HG03103 (cell line): Measurements from ENCODE around the gene CDH3.
"Not testable (repeated sequence)": the region's sequence is repeated elsewhere in the genome, so short reads cannot be mapped to it uniquely, and the experiment has no call there.

Experiments
- ATAC-seq: cut with Tn5 transposase; IDR thresholded peaks from one replicate; pipeline ENCODE4 v1.9.1; 2021; ENCODE audit warnings: low read depth; ENCODE audit not compliant: unreplicated experiment

CDH3 gene

GRCh38 chr16:68698091-68698490 lies 53.0 kb downstream of the CDH3 start:
- ATAC-seq: no peak

- no peak for ATAC-seq
Observed at GRCh38 chr16:68700120-68700519, 55.0 kb downstream of the CDH3 start.

- no peak for ATAC-seq
Observed at GRCh38 chr16:68700831-68701230, 55.7 kb downstream of the CDH3 start.

- no peak for ATAC-seq
Observed at GRCh38 chr16:68704232-68704867, 59.2 kb downstream of the CDH3 start.

- ATAC-seq: no peak
Observed at GRCh38 chr16:68707340-68708152, 62.4 kb downstream of the CDH3 start.

GRCh38 chr16:68710211-68710610 lies 65.1 kb downstream of the CDH3 start:
- ATAC-seq: no peak

GRCh38 chr16:68711421-68712139 lies 66.5 kb downstream of the CDH3 start:
- no peak for ATAC-seq

GRCh38 chr16:68713361-68713760 lies 68.3 kb downstream of the CDH3 start:
- no peak for ATAC-seq

GRCh38 chr16:68715471-68715870 lies 70.4 kb downstream of the CDH3 start:
- ATAC-seq: no peak

- not testable (repeated sequence) for ATAC-seq
Observed at GRCh38 chr16:68716516-68716915, 71.4 kb downstream of the CDH3 start.

GRCh38 chr16:68717684-68718083 lies 72.6 kb downstream of the CDH3 start:
- no peak for ATAC-seq

GRCh38 chr16:68718590-68718989 lies 73.5 kb downstream of the CDH3 start:
- no peak for ATAC-seq

GRCh38 chr16:68719993-68720489 lies 74.9 kb downstream of the CDH3 start:
- ATAC-seq: no peak

GRCh38 chr16:68722119-68723024 lies 77.3 kb downstream of the CDH3 start:
- ATAC-seq: no peak

- no peak for ATAC-seq
Observed at GRCh38 chr16:68724797-68725196, 79.7 kb downstream of the CDH3 start.

- ATAC-seq: no peak
Observed at GRCh38 chr16:68728523-68728922, 83.4 kb downstream of the CDH3 start.

- no peak for ATAC-seq
Observed at GRCh38 chr16:68731637-68732036, 86.5 kb downstream of the CDH3 start.

GRCh38 chr16:68732042-68732680 lies 87.1 kb downstream of the CDH3 start:
- no peak for ATAC-seq

GRCh38 chr16:68732741-68733399 lies 87.8 kb downstream of the CDH3 start:
- no peak for ATAC-seq
